ENCODE measurements around the gene CIB4.

Gene CIB4

DNA sequence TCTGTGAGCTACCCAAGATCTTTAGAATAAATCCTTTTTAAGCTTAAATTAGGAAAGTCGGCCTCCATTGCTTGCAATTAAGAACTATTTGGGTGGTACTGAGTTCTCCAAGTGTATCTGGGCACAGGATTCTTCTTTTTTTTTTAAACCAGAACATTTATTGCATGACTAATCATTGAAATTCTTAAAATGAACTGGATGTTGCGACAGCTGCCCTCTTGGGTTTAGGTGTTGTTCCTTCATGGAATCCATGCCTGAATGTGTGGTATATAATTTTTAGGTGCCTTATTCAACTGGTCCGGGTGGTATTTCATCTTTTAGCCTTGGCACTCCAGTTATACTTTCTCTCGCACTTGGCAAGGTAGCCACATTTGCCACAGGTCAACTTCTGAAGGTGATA is 36.9 kb upstream of the CIB4 start:
- TF ChIP-seq TAF1 (IDR thresholded peaks at IDR 0.05; ENCODE audit: low read depth) = no peak

DNA sequence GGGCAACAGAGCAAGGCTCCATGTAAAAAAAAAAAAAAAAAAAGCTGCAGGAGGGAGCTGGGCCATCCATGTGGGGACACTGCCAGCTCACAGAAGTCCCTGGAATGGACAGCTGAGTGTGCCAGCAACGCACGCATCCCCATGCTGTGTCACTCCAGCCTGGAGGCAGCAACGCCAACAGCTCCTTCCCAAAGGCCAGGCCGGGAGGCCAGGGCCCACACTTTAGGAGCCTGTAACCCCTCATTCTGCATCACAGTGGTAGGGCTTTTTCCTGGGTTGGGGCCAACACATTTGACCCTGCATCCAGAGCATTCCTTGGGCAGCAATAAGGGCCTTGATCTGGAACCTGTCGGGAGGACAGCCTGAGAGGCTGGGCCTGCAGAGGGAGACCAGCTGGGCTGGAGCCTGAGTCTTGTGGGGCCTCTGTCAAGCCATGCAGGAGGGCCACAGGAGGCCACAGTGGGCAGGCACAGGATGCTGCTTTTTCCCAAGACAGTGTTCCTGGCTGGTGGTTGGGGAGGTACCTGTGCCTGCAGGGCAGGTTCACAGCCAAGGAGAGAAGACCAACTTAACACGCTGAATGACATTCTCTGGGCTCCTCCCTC is 34.6 kb upstream of the CIB4 start:
- TF ChIP-seq EGR1 (IDR thresholded peaks at IDR 0.05) (no peak), NFIC (IDR thresholded peaks at IDR 0.05) (no peak), REST (IDR thresholded peaks at IDR 0.05; ENCODE audit: low read depth) (no peak), TCF12 (IDR thresholded peaks at IDR 0.05; ENCODE audit: low read depth) (no peak), TAF1 (IDR thresholded peaks at IDR 0.05; ENCODE audit: low read depth) (no peak), MAX (IDR thresholded peaks at IDR 0.05) (no peak), TEAD4 (IDR thresholded peaks at IDR 0.05) (no peak), CEBPB (IDR thresholded peaks at IDR 0.05) (no peak), FOXM1 (IDR thresholded peaks at IDR 0.05; ENCODE audit: borderline replicate concordance, low read depth) (no peak), CREB1 (IDR thresholded peaks at IDR 0.05; ENCODE audit: low read depth) (no peak), RAD21 (IDR thresholded peaks at IDR 0.05; ENCODE audit: low read depth) (no peak)
- TF ChIP-seq, protein P1, sequence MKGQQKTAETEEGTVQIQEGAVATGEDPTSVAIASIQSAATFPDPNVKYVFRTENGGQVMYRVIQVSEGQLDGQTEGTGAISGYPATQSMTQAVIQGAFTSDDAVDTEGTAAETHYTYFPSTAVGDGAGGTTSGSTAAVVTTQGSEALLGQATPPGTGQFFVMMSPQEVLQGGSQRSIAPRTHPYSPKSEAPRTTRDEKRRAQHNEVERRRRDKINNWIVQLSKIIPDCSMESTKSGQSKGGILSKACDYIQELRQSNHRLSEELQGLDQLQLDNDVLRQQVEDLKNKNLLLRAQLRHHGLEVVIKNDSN (IDR thresholded peaks at IDR 0.05) = no peak

GRCh38 chr2:26674771-26675170 is 33.6 kb upstream of the CIB4 start:
- TF ChIP-seq, protein P1 (IDR thresholded peaks at IDR 0.05) = no peak
- TF ChIP-seq EGR1 (IDR thresholded peaks at IDR 0.05) (no peak), MAX (IDR thresholded peaks at IDR 0.05) (no peak), TEAD4 (IDR thresholded peaks at IDR 0.05) (no peak)

DNA sequence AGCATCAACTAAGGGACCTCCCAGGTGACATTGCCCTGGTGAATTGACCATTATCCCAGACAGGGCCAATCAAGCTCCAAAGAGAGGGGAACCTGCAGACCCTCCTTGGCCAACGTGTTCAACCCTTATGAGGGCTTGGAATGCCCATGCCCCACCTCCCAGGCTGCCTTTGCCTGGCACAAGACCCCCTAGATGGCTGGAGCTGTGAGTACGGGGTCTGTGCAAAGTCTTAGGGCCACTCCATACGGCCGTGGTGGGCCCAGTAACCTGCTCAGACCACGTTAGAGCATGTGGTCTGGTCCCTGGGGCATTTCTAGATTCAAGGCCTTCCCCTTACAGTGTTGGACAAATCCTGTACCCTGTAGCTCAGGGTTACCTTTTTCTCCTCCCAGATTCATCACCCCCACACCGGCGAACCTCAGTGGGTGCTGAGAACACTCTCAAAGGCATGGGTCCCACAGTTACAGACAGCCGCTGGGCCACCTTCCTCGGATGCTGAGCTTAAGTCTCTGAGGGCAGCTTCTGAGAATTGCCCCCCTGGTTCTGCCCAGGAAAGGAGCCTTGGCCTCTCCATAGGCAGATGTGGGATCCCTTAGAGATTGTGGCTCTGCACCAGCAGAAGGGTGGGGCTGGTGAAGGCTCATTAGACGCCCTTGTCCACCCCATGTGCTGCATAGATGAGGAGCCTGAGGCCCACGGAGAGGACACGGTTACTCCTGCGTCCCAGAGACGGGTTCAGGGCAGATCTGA is 33.0 kb upstream of the CIB4 start:
- TF ChIP-seq ZBTB7A (IDR thresholded peaks at IDR 0.05; ENCODE audit: low read depth) (no peak), EP300 (IDR thresholded peaks at IDR 0.05; ENCODE audit: borderline replicate concordance) (no peak), CREB1 (IDR thresholded peaks at IDR 0.05; ENCODE audit: low read depth) (no peak), EGR1 (IDR thresholded peaks at IDR 0.05) (no peak), MAX (IDR thresholded peaks at IDR 0.05) (no peak), YY1 (IDR thresholded peaks at IDR 0.05; ENCODE audit: low read depth) (no peak), FOXM1 (IDR thresholded peaks at IDR 0.05; ENCODE audit: borderline replicate concordance, low read depth) (no peak), TAF1 (IDR thresholded peaks at IDR 0.05; ENCODE audit: low read depth) (no peak)
- TF ChIP-seq, protein P1 (IDR thresholded peaks at IDR 0.05) = no peak

DNA sequence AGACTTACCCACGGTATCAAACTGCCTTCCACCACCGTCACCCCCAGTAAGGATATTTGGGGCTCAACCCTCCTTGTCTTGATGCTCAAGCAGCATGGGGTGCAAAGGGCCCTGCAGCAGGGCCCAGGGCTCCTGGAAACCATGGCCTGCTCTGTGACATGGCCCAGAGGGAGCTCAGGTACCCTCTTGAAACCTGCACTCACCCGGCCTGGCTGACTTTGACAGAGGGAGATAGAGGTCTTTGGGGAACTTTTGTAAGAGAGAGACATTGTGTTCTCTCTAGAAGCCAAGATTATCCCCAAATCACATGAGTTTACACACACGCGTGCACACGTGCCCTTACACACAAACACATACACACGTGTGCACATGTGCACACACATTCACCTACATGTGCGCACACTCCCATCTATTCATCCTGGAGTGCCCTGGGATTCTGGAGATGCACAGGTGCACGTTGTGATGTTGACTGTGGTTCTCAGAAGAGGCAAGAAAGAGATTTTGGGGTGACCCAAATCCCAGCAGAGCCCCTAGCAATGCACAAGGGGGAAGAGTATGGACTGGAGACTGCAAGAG is 31.7 kb upstream of the CIB4 start:
- no peak for TF ChIP-seq NFIC (IDR thresholded peaks at IDR 0.05)
- no peak for TF ChIP-seq EP300 (IDR thresholded peaks at IDR 0.05; ENCODE audit: borderline replicate concordance)
- no peak for TF ChIP-seq MAX (IDR thresholded peaks at IDR 0.05)

- no peak for TF ChIP-seq YY1 (IDR thresholded peaks at IDR 0.05; ENCODE audit: low read depth)
- TF ChIP-seq EGR1 (IDR thresholded peaks at IDR 0.05) = no peak
- no peak for TF ChIP-seq TEAD4 (IDR thresholded peaks at IDR 0.05)
- TF ChIP-seq RAD21 (IDR thresholded peaks at IDR 0.05; ENCODE audit: low read depth) = no peak
- no peak for TF ChIP-seq REST (IDR thresholded peaks at IDR 0.05; ENCODE audit: low read depth)
- TF ChIP-seq CREB1 (IDR thresholded peaks at IDR 0.05; ENCODE audit: low read depth) = no peak
- TF ChIP-seq MAX (IDR thresholded peaks at IDR 0.05) = no peak
- TF ChIP-seq NFIC (IDR thresholded peaks at IDR 0.05) = no peak
- TF ChIP-seq, protein P1 (IDR thresholded peaks at IDR 0.05) = no peak
- no peak for TF ChIP-seq FOXM1 (IDR thresholded peaks at IDR 0.05; ENCODE audit: borderline replicate concordance, low read depth)
- no peak for TF ChIP-seq CEBPB (IDR thresholded peaks at IDR 0.05)
- no peak for TF ChIP-seq TCF12 (IDR thresholded peaks at IDR 0.05; ENCODE audit: low read depth)
- TF ChIP-seq TAF1 (IDR thresholded peaks at IDR 0.05; ENCODE audit: low read depth) = no peak
- TF ChIP-seq ZBTB7A (IDR thresholded peaks at IDR 0.05; ENCODE audit: low read depth) = no peak
- TF ChIP-seq EP300 (IDR thresholded peaks at IDR 0.05; ENCODE audit: borderline replicate concordance) = no peak
Measured at GRCh38 chr2:26672112-26672817, 31.1 kb upstream of the CIB4 start.
